ENCODE data around the gene NUDT16. TPM values are rescaled to one million over a fixed set of nuclear protein-coding genes. Genes with fewer than 3 reads are reported as not detected.

Gene NUDT16
- total and polyA plus RNA-seq, 2 donors (not counting 1 experiment from before 2014, with no cell fraction given), result 5.1 to 19.1 TPM

- Histone ChIP-seq H3K36me3 (replicated peaks in 1 of 2; ENCODE audit: control extremely low read depth in 1 of 2, control insufficient read depth in 1 of 2, extremely low read depth in 1 of 2, insufficient read depth in 2 of 2, low read length in 1 of 2) (no peaks in the 10 kb centered on the region), H4K20me1 (ENCODE audit: control insufficient read depth, insufficient read depth, low read length, poor library complexity, severe bottlenecking) (no peaks in the 10 kb centered on the region), H3K9me3 (ENCODE audit: control extremely low read depth in 1 of 3, control insufficient read depth in 2 of 3, insufficient read depth in 1 of 3, low read length in 2 of 3) (no peaks in the 10 kb centered on the region), H3K27me3 (replicated peaks in 1 of 4; ENCODE audit: control extremely low read depth in 1 of 4, control insufficient read depth in 3 of 4, insufficient read depth in 4 of 4, low read length in 3 of 4) (peaks cover 0 to 6% (median 0%) of the 10 kb centered on the region in 4 experiments), H3K79me2 (ENCODE audit: control insufficient read depth, insufficient read depth, low read length) (no peaks in the 10 kb centered on the region), H2AFZ (ENCODE audit: insufficient read depth, low read depth, low read length, poor library complexity, severe bottlenecking) (no peak overlapping the region), H3K27ac (ENCODE audit: low read length in 2 of 2) (no peak overlapping the region), H3K4me2 (replicated peaks; ENCODE audit: low read depth, low read length, poor library complexity, severe bottlenecking) (no peak overlapping the region), H3K4me3 (ENCODE audit: control extremely low read depth in 1 of 5, extremely low read depth in 1 of 5, insufficient read depth in 1 of 5, low read depth in 2 of 5, low read length in 4 of 5) (no peak overlapping the region), H3K4me1 (ENCODE audit: control insufficient read depth in 2 of 2, insufficient read depth in 2 of 2, low read length in 2 of 2) (no peaks in the 10 kb centered on the region), H3K9ac (ENCODE audit: low read length) (no peak overlapping the region)
- Mint-ChIP-seq H3K9me3 (ENCODE audit: insufficient read depth) (no peaks in the 10 kb centered on the region), H3K27ac (no peak overlapping the region), H3K27me3 (peaks cover 13% of the 10 kb centered on the region), H3K4me3 (no peak overlapping the region), H3K4me1 (no peaks in the 10 kb centered on the region)
- TF ChIP-seq EZH2 (IDR thresholded peaks at IDR 0.05; ENCODE audit: borderline replicate concordance, insufficient read depth, low read depth, low read length, poor library complexity, severe bottlenecking) (no peak), CTCF (IDR thresholded peaks at IDR 0.05) (no peak)
- ChIA-PET POLR2A (no interaction called here), CTCF (no interaction called here)
- intact Hi-C loops (cut with micrococcal nuclease), result no loop called here
- no peak for ATAC-seq (ENCODE audit: low read depth)
- no peak for DNase-seq
Observed at GRCh38 chr3:131421957-131422498, 40.5 kb downstream of the NUDT16 start.

GRCh38 chr3:131427226-131427625 is 45.7 kb downstream of the NUDT16 start:
- Histone ChIP-seq H3K36me3 (replicated peaks in 1 of 2; ENCODE audit: control extremely low read depth in 1 of 2, control insufficient read depth in 1 of 2, extremely low read depth in 1 of 2, insufficient read depth in 2 of 2, low read length in 1 of 2) (no peaks in the 10 kb centered on the region), H3K4me2 (replicated peaks; ENCODE audit: low read depth, low read length, poor library complexity, severe bottlenecking) (no peak overlapping the region), H3K9ac (ENCODE audit: low read length) (no peak overlapping the region), H3K79me2 (ENCODE audit: control insufficient read depth, insufficient read depth, low read length) (no peaks in the 10 kb centered on the region), H2AFZ (ENCODE audit: insufficient read depth, low read depth, low read length, poor library complexity, severe bottlenecking) (no peak overlapping the region), H3K9me3 (ENCODE audit: control extremely low read depth in 1 of 3, control insufficient read depth in 2 of 3, insufficient read depth in 1 of 3, low read length in 2 of 3) (no peaks in the 10 kb centered on the region), H4K20me1 (ENCODE audit: control insufficient read depth, insufficient read depth, low read length, poor library complexity, severe bottlenecking) (no peaks in the 10 kb centered on the region), H3K4me1 (ENCODE audit: control insufficient read depth in 2 of 2, insufficient read depth in 2 of 2, low read length in 2 of 2) (no peaks in the 10 kb centered on the region), H3K27me3 (replicated peaks in 1 of 4; ENCODE audit: control extremely low read depth in 1 of 4, control insufficient read depth in 3 of 4, insufficient read depth in 4 of 4, low read length in 3 of 4) (peaks cover 0 to 4% (median 0%) of the 10 kb centered on the region in 4 experiments), H3K4me3 (ENCODE audit: control extremely low read depth in 1 of 5, extremely low read depth in 1 of 5, insufficient read depth in 1 of 5, low read depth in 2 of 5, low read length in 4 of 5) (no peak overlapping the region), H3K27ac (ENCODE audit: low read length in 2 of 2) (no peak overlapping the region)
- 72% methylated on average over 2 of the region's 2 CpGs for WGBS (ENCODE audit: insufficient coverage)
- Mint-ChIP-seq H3K4me1 (no peaks in the 10 kb centered on the region), H3K9me3 (ENCODE audit: insufficient read depth) (no peaks in the 10 kb centered on the region), H3K27ac (no peak overlapping the region), H3K4me3 (no peak overlapping the region), H3K27me3 (peaks cover 10% of the 10 kb centered on the region)
- TF ChIP-seq CTCF (IDR thresholded peaks at IDR 0.05) (no peak), EZH2 (IDR thresholded peaks at IDR 0.05; ENCODE audit: borderline replicate concordance, insufficient read depth, low read depth, low read length, poor library complexity, severe bottlenecking) (no peak)
- intact Hi-C loops (cut with micrococcal nuclease), result no loop called here
- POLR2A ChIA-PET, result no interaction called here
- CTCF ChIA-PET, result no interaction called here
- DNase-seq, result no peak
- no peak for ATAC-seq (ENCODE audit: low read depth)

All from B cell (primary cell).